HS-5 (cell line): ENCODE results near the gene TVP23A.
"Not testable (repeated sequence)": the region's sequence is repeated elsewhere in the genome, so short reads cannot be mapped to it uniquely, and the experiment has no call there.

ENCODE experiments used
- DNase-seq: peaks from one replicate; pipeline ENCODE4 v3.0.0-alpha.2; 2012; ENCODE audit warnings: low read depth

The TVP23A gene

GRCh38 chr16:10835281-10835931 lies 16.8 kb upstream of the TVP23A start:
- DNase-seq, result no peak

- DNase-seq, result no peak
These were observed 16.2 kb upstream of the TVP23A start for GRCh38 chr16:10834766-10835165.

DNA sequence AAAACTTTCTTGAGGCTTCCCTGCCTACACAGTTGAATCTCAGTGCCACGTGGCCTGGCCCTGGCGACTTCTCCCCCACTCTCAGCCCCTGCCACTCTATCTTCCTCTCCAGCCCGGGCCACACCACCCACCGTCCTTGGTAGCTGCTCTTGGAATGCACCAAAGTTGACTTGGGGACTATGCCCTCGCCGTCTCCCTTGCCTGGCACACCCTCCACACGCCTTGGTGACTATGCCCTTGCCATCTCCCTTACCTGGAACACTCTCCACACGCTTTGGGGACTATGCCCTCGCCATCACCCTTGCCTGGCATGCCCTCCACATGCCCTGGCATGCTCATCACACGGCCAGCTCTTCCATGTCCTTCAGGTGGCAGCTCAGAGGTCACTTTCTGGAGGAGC lies 15.5 kb upstream of the TVP23A start:
- no peak for DNase-seq

DNA sequence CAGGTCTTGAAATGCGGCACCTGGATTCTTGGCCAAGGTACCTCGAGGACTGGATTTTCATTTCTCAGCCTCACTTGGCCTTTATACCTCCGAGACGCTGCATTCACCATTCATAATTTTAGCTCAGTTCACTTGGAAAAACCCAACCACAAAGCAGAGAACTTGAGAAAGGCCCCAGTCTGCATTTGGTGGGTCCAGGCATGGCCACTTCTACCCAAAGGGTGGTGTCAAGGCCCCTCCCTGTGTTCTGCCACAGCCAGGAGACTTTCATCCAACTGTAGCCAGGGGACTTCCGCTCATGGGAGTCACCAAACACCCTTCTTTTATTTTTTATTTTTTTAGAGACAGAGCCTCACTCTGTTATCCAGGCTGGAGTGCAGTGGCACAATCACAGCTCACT lies 14.7 kb upstream of the TVP23A start:
- DNase-seq, result no peak

- no peak for DNase-seq
These were observed 13.6 kb upstream of the TVP23A start for GRCh38 chr16:10831894-10832886.

GRCh38 chr16:10830240-10830639 lies 11.6 kb upstream of the TVP23A start:
- not testable (repeated sequence) for DNase-seq

- not testable (repeated sequence) for DNase-seq
These were observed 10.9 kb upstream of the TVP23A start for GRCh38 chr16:10829390-10830098.

GRCh38 chr16:10828851-10829366 lies 10.3 kb upstream of the TVP23A start:
- no peak for DNase-seq

DNA sequence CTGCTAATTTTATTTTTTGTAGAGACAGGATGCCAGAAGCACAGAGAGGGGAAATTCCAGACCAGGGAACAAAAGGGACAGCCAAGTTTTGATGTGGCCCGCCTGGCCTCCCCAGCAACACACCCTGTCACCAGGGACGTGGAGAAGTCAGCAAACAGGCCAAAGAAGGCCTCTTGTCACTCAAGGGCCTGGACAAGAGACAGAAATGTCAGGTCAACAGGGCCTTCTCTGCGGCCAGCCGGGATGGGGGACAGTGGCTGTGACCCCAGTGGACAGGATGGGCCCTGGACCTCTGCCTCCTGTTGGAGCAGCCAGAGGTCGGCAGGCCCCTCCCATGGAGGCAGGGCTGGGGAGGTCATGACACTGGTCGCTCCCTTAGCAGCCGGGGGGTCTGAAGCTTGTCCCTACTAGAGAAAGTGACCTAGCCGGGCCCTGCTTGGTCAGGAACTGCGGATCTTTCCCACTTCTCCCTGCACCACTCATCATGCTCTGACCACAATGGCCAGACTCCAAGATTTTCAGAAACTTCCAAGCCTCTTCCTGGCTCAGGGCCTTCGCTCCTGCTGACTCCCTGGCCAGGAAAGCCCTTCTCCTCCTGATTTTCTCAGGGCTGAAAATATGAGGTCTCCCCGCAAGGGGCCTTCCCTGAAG lies 9.2 kb upstream of the TVP23A start:
- DNase-seq, result peak; percentile 30

GRCh38 chr16:10824111-10824893 lies 5.7 kb upstream of the TVP23A start:
- DNase-seq, result no peak

DNA sequence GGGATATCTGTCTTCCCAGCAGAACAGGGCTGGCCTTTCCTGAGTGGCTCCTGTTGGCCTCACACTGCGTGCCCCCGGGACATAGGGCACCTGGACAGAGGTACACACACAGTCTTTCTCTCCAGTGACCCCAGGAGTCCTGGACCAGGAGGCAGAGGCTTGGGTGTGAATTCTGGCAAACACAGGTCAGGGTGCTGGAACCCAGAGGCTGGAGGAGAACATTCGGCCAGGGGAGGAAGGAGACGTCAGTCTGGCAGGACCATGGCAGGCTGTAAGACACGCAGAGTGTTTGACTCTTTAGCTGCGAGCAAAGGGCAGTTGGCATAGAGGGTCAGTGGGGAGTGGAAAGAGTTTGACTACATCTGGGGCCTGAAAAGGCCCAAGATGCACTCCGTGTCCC lies 4.1 kb upstream of the TVP23A start:
- DNase-seq, result no peak

- DNase-seq, result no peak
These were observed 2.0 kb upstream of the TVP23A start for GRCh38 chr16:10820546-10820945.

GRCh38 chr16:10817514-10817913 lies 1.1 kb downstream of the TVP23A start:
- DNase-seq, result no peak

DNA sequence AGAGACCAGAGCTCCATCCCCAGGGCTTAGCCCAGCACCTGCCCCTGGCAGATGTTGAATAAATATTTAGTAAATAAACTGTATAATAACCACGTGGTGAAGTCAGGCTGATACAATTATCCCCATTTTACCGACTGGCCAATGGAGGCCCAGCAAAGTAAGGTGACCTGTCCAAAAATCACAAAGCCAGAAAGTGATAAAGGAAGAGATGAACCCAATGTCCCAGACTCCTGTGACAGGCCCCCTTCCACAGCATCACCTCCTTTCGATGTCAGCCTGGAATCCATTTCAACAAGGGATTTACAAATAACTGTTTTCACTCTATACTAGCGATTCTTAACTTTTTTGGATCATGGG lies 5.5 kb downstream of the TVP23A start:
- no peak for DNase-seq

- no peak for DNase-seq
These were observed 6.1 kb downstream of the TVP23A start for GRCh38 chr16:10812312-10813098.

DNA sequence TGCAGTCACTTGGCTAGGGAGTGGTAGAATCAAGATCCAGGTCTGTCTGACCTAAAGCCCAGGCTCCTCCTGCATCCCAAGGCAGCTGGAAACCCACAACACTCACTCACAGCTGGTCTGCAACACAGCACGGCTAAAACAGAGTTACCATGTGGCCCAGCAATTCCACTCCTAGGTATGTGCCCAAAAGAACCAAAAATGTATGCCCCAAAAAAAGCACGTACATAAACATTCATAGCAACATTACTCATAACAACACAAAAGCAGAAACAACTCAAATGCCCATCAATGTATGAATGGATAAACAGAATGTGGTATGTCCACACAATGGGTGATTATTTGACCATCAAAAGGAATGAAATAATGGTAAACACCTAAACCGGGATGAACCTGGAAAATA lies 8.9 kb downstream of the TVP23A start:
- no peak for DNase-seq

GRCh38 chr16:10808850-10809249 lies 9.7 kb downstream of the TVP23A start:
- no peak for DNase-seq

GRCh38 chr16:10808218-10808617 lies 10.4 kb downstream of the TVP23A start:
- no peak for DNase-seq

DNA sequence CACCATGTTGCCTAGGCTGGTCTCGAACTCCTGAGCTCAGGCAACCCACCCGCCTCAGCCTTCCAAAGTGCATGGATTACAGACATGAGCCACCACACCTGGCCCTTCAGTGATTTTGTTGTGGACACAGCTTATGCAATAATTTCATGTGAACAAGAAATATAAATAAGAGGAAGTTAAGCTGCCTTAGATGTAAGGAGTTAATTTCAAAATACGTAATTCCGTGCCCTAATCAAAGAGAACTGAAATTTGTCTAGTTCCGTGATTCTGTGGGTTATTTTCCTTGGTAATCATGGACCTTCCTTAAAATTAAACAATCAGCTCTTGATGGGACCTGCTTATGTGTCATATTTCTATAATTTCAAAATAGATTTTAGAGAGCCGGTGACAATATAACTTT lies 11.9 kb downstream of the TVP23A start:
- no peak for DNase-seq

GRCh38 chr16:10805334-10805733 lies 13.3 kb downstream of the TVP23A start:
- DNase-seq, result no peak
